ENCODE results near the gene FBXO31.

DNA sequence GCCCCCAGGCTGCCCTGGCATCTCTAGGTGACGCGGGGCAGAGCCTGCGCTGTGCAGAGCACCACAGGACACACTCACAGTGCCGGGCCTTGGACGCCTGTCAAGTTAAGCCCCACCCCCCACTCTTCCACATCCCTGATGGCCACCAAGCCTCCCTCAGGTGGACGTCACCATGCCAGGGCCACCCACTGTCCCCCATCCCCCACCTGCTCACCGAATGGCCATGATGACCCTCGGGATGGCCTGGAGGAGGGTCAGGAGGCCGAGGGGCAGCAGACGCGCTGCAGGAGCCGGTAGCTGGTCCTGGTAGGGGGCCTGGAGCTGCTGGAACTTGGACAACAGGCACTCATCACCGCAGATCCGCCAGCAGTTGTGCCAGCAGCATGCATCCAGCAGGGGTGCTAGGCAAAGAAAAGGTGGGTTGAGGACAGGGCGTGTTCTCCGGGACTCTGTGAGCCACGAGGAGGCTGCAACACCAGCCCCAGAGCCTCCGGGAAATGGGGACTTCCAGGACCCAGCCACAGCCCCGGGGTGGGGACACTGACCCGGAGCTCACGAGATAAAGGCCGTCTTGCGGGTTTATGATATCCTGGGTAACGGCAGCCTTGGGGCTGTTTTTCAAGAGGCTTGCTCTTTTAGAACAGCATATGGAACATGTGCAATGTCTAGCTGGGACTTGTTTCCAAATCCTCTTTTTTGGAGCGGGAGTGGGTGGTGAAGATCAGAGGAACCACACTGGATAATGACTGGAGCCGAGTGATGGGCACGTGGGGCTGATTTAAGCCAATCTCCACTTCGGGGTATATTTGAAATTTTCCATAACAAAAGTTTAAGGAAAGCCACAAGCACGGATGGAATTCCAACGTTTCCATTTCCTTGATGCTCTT, 77.8 kb downstream of the FBXO31 start:
- no peak for TF ChIP-seq EZH2phosphoT487 (IDR thresholded peaks at IDR 0.05)
- TF ChIP-seq, protein P1, sequence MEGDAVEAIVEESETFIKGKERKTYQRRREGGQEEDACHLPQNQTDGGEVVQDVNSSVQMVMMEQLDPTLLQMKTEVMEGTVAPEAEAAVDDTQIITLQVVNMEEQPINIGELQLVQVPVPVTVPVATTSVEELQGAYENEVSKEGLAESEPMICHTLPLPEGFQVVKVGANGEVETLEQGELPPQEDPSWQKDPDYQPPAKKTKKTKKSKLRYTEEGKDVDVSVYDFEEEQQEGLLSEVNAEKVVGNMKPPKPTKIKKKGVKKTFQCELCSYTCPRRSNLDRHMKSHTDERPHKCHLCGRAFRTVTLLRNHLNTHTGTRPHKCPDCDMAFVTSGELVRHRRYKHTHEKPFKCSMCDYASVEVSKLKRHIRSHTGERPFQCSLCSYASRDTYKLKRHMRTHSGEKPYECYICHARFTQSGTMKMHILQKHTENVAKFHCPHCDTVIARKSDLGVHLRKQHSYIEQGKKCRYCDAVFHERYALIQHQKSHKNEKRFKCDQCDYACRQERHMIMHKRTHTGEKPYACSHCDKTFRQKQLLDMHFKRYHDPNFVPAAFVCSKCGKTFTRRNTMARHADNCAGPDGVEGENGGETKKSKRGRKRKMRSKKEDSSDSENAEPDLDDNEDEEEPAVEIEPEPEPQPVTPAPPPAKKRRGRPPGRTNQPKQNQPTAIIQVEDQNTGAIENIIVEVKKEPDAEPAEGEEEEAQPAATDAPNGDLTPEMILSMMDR (IDR thresholded peaks at IDR 0.05), result peak; percentile 18

All from neural progenitor cell (in vitro differentiated cells).